Glomerular visceral epithelial cell (primary cell): Measurements from ENCODE around the gene ZBTB47.

ENCODE experiments used
- DNase-seq: peaks from one replicate; pipeline ENCODE4 v3.0.0-alpha.2; 2016; ENCODE audit errors: extremely low spot score

ZBTB47 gene

GRCh38 chr3:42685363-42685881 lies 31.9 kb downstream of the ZBTB47 start, which contains the start of gene KLHL40:
TSS of gene KLHL40 (plus strand) at chr3:42685537. CDS start at chr3:42685619, 82 bp downstream.
- no peak for DNase-seq

GRCh38 chr3:42685891-42686820 lies 32.7 kb downstream of the ZBTB47 start:
- DNase-seq: no peak

GRCh38 chr3:42686832-42687650 lies 33.5 kb downstream of the ZBTB47 start:
- no peak for DNase-seq

- DNase-seq: no peak
Measured at GRCh38 chr3:42688016-42688415, 34.5 kb downstream of the ZBTB47 start.

GRCh38 chr3:42688487-42689420 lies 35.3 kb downstream of the ZBTB47 start:
- DNase-seq: no peak

- DNase-seq: no peak
Measured at GRCh38 chr3:42689421-42690014, 36.0 kb downstream of the ZBTB47 start.

DNA sequence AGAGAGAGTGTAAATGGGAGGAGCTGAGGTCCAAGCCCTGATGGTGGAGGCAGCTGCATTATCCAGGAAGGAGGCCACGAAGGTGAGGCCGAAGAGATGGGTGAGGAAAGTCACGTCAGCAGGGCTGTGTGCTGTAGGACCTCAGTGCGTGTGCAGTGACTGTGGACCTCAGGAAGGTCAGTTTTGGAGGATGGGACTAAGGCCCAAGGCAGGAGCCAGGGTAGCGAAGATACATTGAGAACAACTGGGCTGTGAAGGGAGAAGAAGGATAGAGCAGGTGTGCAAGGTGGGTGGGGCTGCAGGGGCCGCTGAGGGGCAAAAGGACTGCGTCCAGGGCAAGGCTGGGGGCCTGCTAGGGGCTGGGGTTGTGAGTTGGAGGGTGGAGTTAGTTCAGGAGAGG lies 36.7 kb downstream of the ZBTB47 start:
- DNase-seq: no peak

DNA sequence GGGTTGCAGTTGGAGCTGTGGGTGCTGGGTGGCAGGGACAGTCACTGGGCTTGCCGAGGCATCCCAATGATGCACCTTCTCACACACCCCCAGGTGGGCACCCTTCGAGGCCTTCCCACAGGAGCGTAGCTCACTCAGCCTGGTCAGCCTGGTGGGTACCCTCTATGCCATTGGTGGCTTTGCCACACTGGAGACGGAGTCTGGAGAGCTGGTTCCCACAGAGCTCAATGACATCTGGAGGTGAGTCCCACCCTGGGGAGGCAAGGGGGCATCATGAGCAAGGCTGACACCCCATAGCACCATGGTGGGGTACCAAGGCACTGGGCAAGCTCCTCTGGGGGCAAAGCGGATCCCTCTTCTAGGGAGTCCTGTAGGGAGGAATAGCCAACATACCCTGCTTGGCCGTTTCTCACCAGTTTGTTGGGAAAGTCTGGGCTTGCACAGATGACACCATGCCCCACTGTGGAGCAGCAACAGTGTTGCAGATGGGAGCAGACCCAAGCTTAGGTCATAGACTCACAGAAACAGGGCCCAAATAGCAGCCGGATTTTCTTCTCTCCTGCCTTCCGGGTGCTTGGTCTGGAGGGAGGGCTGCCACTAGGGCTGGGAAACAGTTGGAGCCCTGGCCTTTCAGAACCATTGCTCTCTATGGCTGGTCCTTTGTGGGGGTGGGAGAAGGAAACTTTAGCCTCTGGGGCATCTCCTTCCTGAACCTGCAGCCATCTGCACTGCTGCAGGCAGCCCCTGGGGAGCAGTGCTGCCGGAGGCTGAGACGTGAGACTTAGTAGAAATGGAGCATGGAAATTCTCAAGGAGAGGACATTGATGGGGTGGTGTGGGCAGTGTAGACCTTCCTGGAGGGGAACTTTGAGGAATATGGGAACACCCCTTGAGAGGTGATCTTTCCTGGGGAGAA lies 37.5 kb downstream of the ZBTB47 start:
- no peak for DNase-seq

- no peak for DNase-seq
Measured at GRCh38 chr3:42691816-42692666, 38.5 kb downstream of the ZBTB47 start.

- DNase-seq: no peak
Measured at GRCh38 chr3:42692667-42693529, 39.4 kb downstream of the ZBTB47 start.

DNA sequence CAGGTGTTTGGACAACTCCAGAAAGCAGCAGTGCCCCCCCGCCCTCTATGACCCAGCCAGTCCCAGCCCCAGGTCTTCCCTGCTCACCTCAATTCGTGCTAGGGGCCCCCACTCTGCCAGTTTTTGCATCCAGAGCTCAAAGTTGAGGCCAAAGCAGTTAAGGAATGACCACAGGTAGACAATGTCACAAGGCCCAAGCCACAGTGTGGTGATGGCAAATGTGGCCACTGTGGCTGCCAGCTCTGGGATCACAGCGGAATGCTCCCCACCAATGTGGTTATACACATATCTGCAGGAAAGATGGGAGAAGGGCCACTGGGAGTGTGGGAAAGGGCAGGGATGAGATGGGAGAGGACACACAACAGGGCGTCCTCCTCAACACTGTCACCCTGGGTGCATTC lies 40.0 kb downstream of the ZBTB47 start:
- no peak for DNase-seq

GRCh38 chr3:42694366-42694765 lies 40.9 kb downstream of the ZBTB47 start:
- no peak for DNase-seq

DNA sequence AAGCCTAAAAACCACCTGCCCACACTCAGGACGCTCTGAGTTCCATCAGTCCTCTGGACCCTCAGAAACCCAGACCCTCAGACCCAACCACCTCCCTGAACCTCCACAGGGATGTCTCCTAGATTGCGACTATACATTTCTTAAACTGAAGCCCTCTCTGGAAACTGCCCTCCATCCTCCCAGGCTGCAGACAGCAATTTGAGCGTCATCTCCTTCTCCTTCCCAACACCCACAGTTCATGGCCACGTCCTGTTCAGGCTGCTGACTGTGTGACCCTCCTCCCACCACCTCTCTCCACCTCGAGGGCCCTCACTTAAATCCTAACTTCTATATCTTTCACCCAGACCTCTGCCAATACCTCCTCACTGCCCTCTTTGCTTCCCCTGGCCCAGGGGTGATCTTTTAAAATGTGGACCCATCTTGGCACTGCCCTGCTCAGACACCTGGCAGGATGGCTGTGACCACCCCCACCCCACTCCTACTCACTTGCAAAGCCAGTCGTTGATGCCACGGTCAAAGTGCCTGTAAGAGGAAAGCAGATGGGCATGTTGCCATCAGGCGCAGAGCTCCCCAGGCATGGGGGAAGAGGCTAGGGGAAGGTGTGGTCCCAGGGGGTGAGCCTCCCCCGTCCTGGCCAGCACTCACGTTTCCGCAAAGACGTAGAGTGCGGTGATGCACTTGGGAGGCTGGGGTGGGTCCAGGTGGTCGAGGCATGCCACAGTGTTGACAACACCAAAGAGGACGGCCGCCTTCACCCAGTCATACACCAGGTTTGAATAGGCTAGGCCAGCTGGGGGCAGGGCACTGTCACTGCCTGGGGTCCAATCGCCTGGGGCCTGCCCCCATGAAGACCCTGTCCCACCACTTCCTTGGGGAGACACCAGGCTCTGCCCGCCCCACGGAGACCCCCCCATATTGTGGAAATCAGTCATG lies 43.1 kb downstream of the ZBTB47 start:
- no peak for DNase-seq

- DNase-seq: no peak
Measured at GRCh38 chr3:42697289-42698051, 44.0 kb downstream of the ZBTB47 start.

- no peak for DNase-seq
Measured at GRCh38 chr3:42698216-42698910, 44.9 kb downstream of the ZBTB47 start.

DNA sequence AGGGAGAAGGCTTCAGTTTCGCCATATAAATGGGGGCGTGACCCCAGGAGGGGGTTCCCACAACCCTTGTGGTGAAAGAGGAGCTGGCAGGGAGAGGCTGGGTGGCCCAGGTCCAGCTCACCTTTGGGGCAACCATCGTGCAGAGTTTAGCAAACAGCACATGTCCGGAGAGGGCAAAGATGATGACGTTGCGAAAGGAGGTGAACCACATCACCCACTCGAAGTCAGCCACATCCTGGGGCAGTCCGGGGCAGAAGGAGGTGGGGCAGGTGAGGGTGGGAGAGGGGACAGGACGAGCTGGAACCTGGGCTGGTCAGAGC lies 45.4 kb downstream of the ZBTB47 start:
- DNase-seq: no peak
